Kidney capillary endothelial cell (primary cell): ENCODE measurements around the gene TPK1.
"Not testable (repeated sequence)": the region's sequence is repeated elsewhere in the genome, so short reads cannot be mapped to it uniquely, and the experiment has no call there.

Experiments used
- DNase-seq: peaks from one replicate; pipeline ENCODE4 v3.0.0-alpha.2; 2018; ENCODE audit warnings: low spot score

The TPK1 gene

DNA sequence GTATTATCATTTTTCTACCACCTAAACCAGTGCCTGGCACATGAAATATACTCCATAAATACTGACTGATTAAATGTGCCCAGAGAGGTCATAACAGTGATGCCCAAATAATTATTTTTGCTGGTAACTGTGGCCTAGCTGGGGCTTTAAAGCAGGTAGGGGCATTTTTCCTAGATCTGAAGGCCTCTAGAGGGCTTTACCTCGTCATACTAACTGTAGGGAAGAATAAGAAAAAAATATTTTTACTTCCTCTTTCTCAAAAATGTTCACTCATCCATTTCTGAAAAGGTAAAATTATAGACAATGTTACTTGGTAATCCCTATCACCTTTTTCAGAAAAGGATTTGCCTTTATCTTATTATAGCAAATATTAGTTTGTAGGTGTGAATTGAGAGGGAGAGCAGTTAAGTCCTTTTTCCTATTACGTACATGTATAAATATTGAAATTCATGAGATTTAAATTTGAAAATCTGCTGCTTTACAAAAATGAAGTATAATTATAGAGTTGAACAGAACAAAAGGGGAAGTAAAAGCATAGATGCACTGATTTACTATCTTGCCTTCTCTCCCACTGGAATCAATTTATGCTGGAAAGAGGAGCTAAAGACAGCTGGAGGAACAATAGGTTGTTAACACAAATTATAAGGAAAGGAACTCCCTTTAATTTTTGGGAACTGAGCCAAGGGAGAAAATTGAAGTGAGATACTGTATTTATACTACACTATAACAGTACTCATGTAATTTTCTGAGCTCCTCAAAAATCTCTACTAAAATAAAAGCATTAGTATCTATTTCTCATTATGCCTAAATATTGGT lies 360.8 kb downstream of the TPK1 start:
- DNase-seq: no peak

DNA sequence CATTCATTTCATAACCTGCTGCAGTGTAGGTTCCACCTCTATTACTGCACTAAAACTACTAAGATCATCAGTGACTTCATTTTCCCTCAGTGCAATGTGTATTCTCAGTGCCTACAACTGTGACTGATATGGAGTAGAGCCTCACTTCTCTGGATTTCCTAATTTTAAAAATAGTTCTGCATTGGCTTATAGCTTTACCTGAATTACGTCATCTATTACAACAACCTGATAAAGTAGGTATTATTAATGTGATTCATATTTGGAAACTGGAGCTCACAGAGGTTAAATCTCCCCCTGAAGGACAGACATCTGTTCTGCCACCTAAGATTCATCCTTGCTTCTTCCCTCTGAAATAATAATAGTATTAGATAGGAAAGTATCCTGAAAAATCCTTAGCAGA lies 361.5 kb downstream of the TPK1 start:
- DNase-seq: no peak

DNA sequence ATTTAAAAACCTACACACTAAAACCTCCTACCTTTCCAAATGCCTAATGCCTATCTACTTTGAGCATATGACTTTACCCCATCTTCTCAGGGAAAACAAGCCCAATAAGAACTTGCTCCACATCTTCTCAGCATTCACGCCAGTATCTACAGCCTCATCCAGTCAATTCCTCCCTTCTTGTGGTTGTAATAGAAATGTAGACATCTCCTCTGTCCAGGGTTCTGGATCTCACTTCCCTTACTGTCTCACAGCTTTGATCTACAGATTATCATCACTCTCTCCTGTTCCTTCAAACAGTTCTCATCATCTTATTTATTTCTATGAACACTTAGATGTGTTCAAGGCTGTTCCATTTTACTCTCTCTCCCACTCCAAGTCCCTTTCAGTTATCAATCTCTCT lies 361.9 kb downstream of the TPK1 start:
- DNase-seq: no peak

DNA sequence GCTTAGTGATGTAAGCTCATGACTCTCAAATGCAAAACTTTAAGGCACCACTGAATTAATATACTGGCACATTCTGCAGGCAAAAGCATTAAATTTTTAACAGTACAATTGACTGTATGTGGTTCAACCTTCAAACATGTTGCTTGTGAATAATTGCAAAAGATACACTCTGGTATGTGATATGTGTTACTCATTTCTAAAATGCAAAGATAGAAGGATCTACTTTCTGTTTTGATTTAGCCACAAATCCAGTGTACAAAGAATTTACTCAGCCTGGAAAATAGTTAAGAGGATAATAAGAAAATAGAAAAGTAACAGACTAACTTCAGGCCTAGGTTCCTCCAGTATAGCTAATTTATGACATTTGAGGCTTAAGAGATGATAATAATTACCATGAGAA lies 365.8 kb downstream of the TPK1 start:
- no peak for DNase-seq

DNA sequence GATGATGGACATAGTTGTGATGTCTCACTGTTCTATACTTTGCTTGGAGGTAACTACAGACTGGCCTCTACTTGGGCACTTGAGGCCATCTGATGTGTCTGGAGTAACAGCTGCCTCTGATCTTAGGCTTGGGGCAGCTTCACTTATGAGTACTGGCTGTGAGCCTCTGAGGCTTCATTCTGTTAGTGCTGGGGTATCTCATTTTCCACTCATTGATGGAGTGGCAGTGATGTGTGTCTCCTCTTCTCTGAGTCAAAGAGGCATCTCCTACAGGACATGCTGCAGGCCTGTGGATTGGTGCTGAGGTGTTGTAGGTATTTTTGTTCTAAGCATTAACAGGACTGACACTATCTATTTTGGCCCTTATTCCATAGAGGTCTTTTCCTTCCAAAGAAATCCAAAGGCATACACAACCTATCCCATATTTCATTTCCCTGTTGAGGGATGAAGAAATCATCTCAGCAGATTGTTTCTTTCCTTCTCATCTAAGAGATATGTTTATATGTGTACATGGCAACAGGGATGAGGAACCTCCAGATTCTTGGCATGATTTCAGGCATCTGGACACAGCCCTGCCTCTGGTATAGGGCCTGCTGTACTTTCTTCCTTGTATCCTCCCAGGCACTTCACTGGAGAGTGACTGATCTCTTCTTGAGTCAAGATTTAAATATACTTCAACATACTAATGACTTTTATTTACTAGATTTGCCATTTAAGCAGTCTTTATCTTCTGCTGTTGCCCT lies 366.7 kb downstream of the TPK1 start:
- DNase-seq: no peak

DNA sequence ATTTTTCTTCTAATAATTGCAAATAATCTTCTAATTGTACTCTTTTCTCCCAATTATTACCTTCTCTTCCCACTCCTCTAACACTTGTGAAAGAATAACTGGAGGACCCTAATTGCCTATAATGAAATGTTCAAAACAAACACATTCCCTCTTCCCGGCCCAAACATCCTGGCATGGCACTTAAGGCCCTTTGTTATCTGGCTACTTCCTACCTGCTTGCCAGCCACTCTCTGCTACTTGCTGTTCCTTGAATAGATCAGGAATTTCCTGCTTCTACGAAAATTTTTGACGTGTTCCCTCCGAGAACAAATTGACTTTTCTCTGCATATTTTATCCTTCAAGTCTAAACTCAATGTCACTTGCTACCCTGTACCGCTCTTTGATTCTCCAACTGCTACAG lies 376.2 kb downstream of the TPK1 start:
- DNase-seq: no peak

DNA sequence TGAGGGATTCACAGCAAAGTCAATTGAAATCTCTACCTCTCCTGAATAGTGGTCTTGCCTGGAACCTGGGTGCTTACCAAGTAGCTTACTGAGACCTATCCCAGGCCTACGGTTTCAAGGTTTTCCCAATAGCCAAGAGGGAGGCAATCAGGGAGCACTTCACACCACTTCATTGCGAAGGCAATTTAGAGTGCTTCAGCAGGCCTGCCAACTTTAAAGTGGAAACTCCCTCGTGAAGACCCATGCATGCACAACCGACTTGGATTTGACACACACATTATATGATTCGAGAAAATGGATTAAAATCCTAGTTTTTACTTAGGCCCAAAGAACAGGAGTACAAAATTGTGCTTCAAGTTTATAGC lies 380.8 kb downstream of the TPK1 start:
- no peak for DNase-seq

DNA sequence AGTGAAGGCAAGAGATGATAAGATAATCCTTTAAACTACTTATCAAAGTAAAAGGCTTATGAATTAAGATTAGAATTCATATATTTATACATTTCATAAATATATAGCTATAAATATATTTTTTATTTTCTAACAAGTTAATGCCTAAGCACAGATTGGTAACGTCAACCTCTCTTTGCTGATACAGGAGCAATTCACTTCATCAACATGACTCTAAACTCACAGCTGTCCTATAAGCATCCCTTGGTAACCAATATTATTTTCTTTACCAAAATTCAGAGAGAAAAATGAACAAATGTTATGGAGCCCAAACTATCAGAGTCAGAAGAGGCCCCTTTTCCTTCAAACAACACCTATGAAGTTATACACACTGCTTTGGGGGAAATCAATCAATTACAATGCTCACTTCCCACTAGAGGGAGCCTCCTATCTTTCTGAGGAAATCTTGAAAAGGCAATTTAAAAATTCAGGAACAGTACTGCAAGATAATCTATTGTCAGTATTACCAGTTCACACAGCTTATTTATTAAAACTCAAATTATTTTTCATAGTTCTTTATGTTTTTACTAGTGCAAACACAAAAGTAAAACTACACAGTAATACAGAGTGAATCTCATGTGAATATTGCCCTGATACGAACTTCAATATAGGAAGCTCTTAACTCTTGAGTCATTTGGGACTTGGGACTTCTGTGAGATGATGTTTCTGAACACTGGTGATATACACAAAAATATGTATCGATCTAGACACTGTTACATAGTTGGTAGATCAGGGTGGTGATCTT lies 381.4 kb downstream of the TPK1 start:
- no peak for DNase-seq

DNA sequence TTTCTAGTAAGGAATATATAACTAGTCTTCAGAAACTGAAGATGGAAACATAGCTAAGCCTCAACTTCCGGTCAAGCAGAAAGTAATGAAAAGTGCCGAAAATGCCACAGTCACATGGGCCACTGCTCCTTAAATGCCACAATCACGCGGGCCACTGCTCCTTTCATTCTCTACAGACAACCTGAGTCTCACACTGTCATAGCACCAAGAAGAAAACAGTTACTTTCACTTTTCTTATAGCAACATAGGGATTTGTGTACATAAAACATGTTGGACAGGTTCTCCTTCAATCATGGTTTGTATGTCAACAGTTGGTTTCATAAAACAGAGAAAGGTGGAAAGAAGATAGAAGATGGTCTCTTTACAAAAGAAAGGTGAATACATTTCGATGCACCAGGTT lies 383.8 kb downstream of the TPK1 start:
- DNase-seq: no peak

DNA sequence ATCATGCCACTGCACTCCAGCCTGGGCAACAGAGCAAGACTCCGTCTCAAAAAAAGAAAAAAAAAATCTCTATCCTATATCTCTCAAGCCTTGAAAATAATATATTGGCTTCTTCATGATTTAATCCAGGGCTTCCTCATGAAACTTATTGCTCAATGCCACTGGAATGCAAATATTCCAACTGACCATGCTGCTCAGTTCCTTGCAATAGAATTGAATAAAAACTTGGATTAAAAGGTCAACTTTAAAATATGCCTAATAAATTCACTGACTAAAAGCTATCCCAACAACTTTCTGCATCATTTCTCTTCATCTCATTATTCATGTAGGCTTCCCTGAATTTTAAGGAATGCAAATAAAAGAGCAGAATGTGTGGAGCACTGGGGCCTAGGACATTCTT lies 390.3 kb downstream of the TPK1 start:
- DNase-seq: no peak

DNA sequence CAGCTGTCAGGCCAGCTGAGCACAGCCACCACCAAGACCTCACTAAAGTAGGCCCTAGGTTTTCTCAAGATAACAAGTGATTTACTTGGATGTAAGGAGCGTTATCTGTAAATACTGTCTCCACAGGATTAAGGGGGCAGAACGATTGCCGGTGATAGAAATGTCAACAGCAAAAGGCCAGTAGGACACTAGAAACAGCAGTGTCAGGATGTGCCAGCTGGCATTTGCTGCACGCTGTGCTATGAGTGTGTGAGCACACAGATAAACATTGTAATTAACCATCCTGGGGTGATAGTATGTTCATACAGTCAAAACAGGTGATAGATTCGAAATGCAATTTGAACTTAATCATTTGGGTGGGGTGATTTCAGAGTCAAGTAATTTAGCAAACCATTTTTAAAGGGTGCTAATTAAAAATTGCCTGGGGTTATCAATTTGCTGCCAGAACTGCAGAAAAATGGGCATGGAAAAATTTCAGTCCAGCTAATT lies 396.1 kb downstream of the TPK1 start:
- no peak for DNase-seq

DNA sequence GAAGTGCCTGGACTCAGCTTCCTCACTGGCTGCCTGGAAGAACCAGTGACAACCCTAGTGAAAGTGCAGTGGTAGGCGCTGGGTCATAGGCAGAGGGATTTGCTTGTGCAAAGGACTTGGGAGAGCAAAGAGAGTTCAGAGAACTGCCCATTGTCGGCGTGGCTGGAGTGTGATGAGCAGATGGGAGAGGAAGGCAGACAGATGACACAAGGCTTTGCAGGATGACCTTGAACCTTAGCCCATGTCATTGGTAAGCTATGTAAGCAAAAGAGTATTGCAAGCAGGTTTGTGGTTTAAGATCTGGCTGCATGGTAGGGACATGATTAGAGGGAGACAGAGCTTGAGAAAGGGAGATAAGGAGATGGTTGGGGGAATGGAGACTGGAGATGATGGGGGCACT lies 397.1 kb downstream of the TPK1 start:
- DNase-seq: no peak

DNA sequence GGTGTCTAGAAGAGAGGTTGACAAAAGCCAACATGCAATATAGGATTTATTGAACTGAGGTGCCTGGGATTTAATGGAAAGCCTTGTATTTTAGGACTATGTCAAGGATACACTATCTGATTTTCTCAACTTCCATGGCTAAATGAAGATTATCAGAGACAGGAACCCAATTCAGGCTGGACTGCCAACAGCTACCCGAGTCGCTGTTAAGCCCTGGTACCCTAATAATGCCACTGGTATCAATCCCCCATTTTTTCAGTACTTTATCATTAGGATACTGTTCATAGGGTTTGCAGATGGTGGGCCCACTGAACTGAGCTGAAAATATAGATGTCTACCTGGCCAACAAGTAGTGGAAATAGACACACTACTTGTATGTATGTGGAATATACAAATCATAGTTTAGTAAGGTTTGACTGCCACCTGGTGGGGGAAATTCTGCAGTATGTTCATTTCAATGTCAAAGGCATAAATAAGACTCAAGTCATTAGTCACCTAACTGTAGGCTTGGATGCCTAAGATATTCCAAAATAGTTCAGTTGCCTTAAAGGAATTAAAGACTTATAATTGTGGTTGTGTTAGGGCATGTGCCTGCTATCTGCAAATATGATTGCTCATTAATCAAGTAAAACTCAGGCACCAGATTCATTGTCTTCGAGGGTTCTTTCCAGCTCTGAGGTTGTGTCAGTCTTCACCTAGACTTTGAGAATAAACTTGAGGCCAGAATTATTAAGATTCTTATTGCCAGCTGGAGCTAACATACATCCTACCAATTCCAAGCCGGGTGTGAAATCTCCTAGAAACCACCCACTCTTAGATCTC lies 398.3 kb downstream of the TPK1 start:
- peak; percentile 54 for DNase-seq

DNA sequence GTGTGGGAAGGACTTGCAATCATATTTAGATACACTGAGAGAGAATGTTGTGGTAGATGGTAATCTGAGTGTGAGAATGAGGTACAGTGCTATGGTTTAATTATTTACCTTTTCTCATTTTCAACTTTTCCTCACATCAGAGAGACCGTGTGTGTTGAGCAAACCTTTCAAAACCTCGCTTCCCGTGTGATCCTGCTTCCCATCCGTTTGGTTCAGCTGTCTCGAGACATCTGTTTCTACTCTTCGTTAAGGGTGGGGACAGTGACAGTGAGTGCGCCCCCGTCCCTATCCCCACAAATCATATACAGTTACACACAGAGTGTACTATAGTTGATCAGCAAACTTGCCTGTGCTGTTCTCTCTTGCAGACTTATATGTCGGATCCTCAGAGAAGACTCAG lies 399.4 kb downstream of the TPK1 start:
- DNase-seq: no peak

DNA sequence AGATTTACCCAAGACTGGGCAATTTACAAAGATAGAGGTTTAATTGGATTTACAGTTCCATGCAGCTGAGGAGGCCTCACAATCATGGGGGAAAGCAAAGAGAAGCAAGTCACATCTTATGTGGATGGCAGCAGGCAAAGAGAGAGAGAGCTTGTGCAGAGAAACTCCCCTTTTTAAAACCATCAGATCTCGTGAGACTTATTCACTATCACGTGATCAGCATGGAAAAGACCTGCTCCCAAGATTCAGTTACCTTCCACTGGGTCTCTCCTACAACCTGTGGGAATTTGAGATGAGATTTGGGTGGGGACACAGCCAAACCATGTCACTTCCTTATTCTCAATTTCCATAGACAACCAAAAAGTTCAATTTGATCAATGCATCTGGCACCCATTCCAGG lies 407.4 kb downstream of the TPK1 start:
- no peak for DNase-seq

DNA sequence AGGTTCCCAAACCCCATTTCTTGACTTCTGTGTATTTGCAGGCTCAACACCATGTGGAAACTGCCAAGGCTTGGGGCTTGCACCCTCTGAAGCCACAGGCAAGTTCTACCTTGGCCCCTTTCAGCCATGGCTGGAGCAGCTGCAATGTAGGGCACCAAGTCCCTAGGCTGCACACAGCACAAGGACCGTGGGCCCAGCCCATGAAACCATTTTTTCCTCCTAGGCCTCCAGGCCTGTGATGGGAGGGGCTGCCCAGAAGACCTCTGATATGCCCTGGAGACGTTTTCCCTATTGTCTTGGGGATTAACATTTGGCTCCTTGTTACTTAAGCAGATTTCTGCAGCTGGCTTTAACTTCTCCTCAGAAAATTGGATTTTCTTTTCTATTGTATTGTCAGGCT lies 408.3 kb downstream of the TPK1 start:
- DNase-seq: not testable (repeated sequence)

DNA sequence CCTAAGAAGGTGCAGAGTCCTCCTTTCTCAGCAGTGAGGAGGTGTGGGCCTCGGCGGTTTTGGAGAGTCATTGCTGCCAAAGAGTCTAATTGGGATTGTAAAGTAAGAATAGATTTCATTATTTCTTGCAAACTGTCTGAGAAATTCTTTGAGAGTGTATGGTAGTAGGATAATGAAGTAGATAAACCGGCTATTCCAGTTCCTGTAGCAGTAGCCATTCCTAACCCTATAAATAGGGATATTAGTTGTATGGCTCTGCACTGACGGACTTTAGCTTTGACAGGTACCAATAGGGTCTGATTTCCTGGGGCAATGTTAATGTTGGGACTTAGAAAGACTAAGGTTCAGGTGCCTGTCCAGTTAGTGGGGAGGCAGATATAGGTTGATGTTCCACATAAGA lies 416.9 kb downstream of the TPK1 start:
- DNase-seq: not testable (repeated sequence)

DNA sequence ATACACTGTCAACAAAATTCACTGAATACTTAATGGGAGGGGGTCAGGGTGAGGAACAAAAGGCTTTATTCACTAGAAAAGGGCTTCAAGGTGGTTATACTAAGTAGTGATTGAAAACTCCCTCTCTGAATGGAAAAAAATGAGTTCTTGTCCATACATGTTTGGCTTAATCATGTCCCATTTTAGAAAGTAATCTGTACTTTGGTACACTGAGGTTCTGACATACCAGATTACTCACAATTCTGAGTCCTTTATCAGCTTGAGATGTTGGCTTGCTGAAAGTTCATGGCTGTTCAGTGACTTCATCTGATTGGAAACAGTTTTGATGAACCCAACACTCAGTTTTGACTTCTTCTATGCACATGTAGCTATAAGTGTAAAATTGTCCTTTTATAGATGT lies 419.5 kb downstream of the TPK1 start:
- DNase-seq: no peak

DNA sequence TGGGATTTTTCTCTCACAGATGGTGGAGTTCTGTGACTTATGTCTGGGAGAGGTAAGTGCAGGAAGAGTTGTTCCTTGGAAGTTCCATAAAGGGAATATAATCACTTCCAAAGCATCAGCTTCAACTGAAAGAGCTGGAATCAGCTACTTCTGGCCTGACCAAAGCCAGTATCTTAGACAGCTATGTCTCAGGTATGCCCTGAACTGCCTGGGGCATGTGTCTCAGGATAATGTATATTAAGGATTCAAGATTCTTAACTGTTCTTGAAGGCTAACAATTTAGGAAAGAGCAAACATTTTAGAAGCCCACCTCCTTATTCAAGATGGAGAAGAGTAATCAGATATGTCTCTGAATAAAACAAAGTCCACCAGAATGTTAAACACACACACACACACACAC lies 420.0 kb downstream of the TPK1 start:
- DNase-seq: no peak

DNA sequence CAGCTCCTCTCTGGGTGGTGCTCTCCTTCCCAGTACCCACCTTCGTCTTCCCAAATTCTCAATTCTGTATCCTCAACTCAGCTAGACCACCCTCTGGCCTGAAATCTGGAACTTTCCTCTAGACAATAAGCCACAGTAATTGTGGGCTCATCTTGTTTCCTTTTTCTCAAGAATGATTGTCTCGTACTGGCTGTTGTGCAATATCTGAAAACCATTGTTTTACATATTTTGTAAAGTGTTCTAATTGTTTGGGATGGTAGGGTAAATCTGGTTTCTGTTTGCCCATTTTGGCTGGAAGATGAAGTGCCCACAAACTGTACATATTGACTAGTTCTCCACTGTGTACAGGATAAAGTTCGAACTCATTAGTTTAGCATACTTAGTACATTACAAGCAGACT lies 421.0 kb downstream of the TPK1 start:
- no peak for DNase-seq

DNA sequence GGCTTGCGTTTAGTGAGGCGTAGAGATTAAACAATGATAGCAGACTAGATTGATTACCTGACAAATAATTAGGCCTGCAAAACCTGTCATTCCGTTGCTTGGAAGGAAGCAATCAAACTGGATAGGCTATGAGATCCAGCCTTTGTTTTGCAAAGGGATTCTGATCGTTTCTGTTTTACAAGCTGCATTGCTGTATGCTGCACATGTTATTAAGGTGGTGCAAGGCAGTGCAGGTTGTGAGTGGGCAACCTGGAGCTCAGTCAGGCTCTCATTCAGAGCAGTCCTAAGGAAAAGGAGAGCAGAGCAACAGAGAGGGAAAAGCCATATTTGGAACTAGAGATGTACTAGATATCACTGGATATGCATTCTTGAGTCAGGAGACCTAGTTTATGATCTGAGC lies 425.4 kb downstream of the TPK1 start:
- DNase-seq: no peak

DNA sequence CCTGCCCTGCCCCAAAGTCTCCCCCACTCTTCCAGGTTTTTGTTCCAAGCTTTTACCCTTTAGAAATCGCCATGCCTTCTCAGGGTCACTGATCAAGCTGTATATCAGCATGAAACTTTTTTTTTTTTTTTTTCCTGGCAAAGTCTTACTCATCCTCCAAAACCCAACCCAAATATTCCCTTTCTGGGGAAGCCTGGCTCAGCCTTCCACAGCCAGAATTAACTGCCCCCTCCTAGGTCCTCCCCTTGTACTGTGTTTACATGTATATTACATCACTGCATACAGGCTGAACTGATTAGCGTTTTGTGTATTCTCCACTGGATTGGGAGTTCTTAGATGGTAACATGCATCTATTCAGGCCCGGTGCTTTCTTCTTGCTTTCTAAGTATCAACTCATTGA lies 427.7 kb downstream of the TPK1 start:
- DNase-seq: no peak
